Activated T-helper 17 cell treated with anti-CD3 and anti-CD28 coated beads, Interleukin-2, amount 50 U/mL, for 72 hours (primary cell): ENCODE data around the gene FADS6. TPM values are rescaled to one million over a fixed set of nuclear protein-coding genes. Genes with fewer than 3 reads are reported as not detected.

Experiments
- ATAC-seq: fragments of 150-1000 bp; cut with Tn5 transposase; replicated peaks from 2 replicates; pipeline ENCODE4 v1.10.0; 2021; ENCODE audit warnings: mild to moderate bottlenecking, moderate library complexity
- H3K27ac Mint-ChIP-seq: one replicate; pipeline ENCODE4 v1.8.0; 2022; ENCODE audit warnings: mixed read lengths
- H3K27me3 Mint-ChIP-seq: one replicate; pipeline ENCODE4 v1.8.0; 2022; ENCODE audit warnings: mixed read lengths
- H3K36me3 Mint-ChIP-seq: one replicate; pipeline ENCODE4 v1.8.0; 2022; ENCODE audit warnings: low read depth, mild to moderate bottlenecking, mixed read lengths
- H3K4me1 Mint-ChIP-seq: one replicate; pipeline ENCODE4 v1.8.0; 2022; ENCODE audit warnings: mixed read lengths
- H3K4me3 Mint-ChIP-seq: one replicate; pipeline ENCODE4 v1.8.0; 2022; ENCODE audit warnings: mild to moderate bottlenecking, mixed read lengths
- H3K9me3 Mint-ChIP-seq: one replicate; pipeline ENCODE4 v1.8.0; 2022; ENCODE audit warnings: mixed read lengths
- total RNA-seq, 2 donors: library from RNA; stranded (reverse); gene quantifications; one replicate each; pipeline ENCODE4 v1.2.3, GENCODE V29; 2022

Gene FADS6, protein sequence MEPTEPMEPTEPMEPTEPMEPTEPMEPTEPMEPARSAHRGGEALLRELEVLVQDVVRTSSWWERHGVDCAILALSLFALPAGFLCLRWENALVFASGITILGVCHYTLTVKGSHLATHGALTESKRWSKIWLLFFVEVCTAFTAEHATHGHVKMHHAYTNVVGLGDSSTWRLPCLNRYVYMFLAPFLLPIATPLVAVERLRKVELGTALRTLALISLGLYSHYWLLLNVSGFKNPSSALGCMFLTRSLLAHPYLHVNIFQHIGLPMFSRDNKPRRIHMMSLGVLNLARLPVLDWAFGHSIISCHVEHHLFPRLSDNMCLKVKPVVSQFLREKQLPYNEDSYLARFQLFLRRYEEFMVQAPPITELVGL
- total RNA-seq, result not detected

DNA sequence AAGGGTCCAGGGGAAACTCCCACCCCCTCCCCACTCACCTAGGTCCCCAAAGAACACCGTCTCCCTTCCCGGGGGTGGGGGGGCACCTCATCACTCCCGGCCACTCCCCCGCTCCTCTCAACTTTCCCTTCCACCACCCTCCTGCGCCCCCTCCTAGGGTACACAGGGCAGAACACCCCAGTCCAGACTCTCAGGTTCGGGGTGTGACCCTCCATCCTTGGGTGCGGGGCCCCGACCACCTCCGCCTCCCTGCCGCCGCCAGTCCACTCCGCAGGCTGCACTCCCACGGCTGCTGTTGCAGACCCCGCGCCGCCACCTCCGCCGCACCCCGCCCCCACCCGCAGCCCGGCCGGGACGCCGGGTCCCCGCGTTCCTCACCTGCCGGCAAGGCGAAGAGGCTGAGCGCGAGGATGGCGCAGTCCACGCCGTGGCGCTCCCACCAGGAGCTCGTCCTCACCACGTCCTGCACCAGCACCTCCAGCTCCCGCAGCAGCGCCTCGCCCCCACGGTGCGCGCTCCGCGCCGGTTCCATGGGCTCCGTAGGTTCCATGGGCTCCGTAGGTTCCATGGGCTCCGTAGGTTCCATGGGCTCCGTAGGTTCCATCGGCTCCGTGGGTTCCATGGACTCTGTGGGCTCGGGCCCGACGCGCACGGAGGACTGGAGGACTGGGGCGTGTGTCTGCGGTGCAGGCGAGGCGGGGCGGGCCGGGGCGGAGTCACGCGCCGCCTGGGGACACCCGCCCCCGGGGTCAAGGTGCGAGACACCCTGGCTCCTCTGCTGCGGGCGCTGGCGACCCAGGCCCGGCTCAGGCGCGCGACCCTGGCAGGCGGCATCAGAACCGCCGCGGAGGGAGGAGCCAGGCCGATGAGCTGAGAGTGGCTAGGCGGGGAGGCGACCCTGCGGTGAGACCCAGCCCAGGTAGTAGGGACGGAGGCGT, at the start of gene FADS6:
FADS6 (minus strand) TSS at position 660 of the 938 bp plus-strand sequence; CDS start at position 622, 38 bp downstream.
- H3K27me3 Mint-ChIP-seq, result peaks cover 19% of the 10 kb centered on the region
- H3K27ac Mint-ChIP-seq, result no peak within 1 kb of the TSS
- H3K9me3 Mint-ChIP-seq, result no peaks in the 10 kb centered on the region
- no peak for ATAC-seq
- no peaks in the 10 kb centered on the region for H3K4me1 Mint-ChIP-seq
- H3K36me3 Mint-ChIP-seq, result no peaks in the 10 kb centered on the region
- H3K4me3 Mint-ChIP-seq, result peak within 1 kb of the TSS; percentile 46

DNA sequence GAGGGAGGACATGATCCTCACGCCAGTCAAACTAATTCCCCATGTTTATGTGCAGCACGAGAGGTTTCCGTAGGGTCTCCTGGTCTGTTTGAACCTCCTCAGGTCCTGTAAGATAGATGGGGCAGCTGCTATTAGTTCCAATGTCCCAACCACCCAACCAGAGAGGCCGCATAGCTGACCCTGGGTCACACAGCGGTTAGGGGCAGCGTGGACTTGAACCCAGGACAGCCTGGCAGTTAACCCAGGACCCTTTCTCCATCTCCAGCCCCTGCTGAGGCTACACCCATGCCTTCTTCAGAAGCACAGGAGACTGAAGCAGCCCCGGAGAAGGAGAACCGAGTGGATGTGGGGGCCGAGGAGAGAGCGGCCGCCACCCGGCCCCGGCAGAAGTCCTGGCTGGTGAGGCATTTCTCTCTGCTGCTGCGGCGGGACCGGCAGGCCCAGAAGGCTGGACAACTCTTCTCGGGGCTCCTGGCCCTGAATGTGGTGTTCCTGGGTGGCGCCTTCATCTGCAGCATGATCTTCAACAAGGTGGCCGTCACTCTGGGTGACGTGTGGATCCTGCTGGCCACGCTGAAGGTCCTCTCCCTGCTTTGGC, 47.8 kb upstream of the FADS6 start:
- Mint-ChIP-seq H3K4me1 (no peaks in the 10 kb centered on the region), H3K9me3 (no peaks in the 10 kb centered on the region), H3K27me3 (peaks cover 32% of the 10 kb centered on the region), H3K27ac (no peak overlapping the region), H3K4me3 (no peak overlapping the region), H3K36me3 (no peaks in the 10 kb centered on the region)
- ATAC-seq, result no peak

DNA sequence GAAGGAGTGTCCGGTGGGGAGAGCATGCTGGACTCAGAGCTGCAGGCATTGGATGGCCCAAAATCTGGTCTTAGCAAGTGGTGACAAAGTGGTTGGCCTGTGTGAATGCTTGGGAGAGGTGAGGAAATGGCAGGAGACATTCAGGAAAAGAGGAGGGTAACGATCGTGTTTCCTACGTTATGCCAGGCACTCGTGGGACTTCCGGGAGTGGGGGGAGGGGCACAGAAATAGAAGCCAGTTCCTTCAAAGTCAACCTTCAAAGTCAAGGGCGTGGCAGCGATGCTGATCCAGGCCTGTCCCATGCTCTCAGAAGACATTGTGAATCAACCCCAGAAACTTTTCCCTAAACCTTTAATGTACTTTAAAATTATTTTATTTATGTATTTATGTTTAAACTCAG, 46.1 kb upstream of the FADS6 start:
- H3K4me3 Mint-ChIP-seq, result no peak overlapping the region
- H3K9me3 Mint-ChIP-seq, result no peaks in the 10 kb centered on the region
- no peaks in the 10 kb centered on the region for H3K4me1 Mint-ChIP-seq
- peaks cover 38% of the 10 kb centered on the region for H3K27me3 Mint-ChIP-seq
- no peak overlapping the region for H3K27ac Mint-ChIP-seq
- no peaks in the 10 kb centered on the region for H3K36me3 Mint-ChIP-seq
- no peak for ATAC-seq

DNA sequence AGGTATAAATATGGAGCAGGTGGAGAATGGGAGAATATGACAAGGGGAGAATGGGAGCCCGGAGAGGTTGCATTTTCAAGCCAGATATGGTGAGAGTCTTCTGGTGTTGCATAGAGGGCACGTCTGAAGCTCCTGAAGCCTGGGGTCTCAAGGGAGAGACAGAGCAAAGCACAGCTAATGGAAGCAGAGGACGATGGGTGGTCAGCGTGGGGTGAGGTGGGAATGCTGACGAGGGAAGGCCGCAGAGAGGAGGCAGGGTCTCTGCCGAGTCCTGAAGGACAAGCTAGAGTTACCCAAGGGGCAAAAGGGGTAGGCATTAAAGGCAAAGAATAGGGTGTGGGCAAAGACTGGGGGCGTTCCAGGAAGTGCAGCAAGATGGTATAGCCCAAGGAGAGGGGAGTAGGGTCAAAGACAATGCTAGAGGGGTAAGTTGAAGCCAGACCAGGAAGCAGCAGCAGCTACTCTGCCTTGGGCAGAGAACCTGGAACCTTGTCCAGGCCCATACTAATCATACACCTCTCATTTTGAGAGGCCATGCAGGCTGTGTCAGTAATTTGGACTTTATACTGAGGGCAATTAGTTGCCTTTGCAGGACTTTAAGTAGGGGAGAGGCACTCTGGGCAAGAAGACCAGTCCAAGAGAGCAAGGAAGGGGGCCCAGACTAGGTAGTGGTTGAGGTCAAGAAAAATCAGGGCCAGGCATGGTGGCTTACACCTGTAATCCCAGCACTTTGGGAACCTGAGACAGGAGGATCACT, 44.9 kb upstream of the FADS6 start:
- Mint-ChIP-seq H3K9me3 (no peaks in the 10 kb centered on the region), H3K4me1 (no peaks in the 10 kb centered on the region), H3K27me3 (peaks cover 42% of the 10 kb centered on the region), H3K4me3 (no peak overlapping the region), H3K36me3 (no peaks in the 10 kb centered on the region), H3K27ac (no peak overlapping the region)
- no peak for ATAC-seq

DNA sequence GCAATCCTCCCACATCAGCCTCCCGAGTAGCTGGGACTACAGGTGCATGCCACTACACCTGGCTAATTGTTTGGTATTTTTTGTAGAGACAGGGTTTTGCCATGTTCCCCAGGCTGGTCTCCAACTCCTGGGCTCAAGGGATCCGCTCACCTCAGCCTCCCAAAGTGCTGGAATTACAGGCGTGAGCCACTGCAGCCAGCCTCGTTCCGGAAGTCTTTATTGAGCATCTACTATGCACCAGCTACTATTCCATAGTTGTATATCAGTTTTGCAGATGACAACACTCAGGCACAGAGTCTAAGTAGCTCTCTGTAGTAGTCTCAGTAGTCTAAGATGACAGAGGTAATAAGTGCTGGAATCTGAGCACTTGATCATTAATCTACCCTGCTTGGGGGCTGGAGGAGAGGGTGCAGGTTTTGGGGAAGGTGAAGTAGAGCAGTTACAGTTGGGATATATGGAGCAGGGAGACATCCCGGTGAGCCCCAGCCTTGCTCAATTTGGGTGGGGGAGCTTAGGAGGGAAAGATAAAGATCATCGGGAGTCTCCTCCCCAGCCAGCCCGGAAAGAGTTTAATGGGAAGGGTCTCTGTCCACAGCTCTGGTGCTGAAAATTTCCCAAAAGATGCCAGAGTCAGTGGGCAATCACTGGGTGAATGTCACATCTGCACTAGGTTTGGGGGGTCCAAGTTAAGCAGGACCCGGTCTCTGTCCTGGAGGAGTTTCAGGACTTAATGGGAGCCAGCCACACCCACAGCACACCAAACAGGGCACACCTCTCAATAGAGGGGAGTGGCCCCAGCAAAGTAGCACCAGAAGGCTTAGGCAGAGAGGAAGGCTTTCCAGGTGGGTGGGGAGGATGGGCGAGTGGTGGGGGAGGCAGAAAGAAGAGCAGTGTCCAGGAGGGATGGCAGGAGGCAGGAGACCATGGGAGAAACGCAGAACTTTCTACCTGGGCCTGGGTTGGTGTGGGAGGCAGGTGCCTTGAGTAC, 43.9 kb upstream of the FADS6 start:
- no peak for ATAC-seq
- Mint-ChIP-seq H3K36me3 (no peaks in the 10 kb centered on the region), H3K4me1 (no peaks in the 10 kb centered on the region), H3K9me3 (no peaks in the 10 kb centered on the region), H3K27ac (no peak overlapping the region), H3K4me3 (no peak overlapping the region), H3K27me3 (peaks cover 49% of the 10 kb centered on the region)

DNA sequence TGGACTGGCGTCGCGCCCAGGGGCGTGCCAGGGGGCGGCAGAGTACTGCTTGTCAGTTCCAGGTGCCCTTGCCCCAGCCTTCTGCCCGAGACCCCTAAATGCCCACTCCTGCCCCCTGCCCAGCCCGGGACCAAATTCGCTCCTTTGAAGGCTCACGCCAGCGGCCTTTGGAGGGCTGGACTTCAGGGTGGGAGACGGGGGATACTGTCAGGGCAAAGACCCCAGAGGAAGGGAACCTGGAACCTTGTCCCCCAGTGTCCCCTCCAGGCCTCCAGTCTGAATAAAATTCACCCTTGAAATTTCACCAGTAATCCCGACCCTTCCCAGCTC, 43.0 kb upstream of the FADS6 start:
- no peak overlapping the region for H3K27ac Mint-ChIP-seq
- ATAC-seq, result no peak
- H3K4me3 Mint-ChIP-seq, result no peak overlapping the region
- peaks cover 50% of the 10 kb centered on the region for H3K27me3 Mint-ChIP-seq
- H3K4me1 Mint-ChIP-seq, result no peaks in the 10 kb centered on the region
- no peaks in the 10 kb centered on the region for H3K36me3 Mint-ChIP-seq
- H3K9me3 Mint-ChIP-seq, result no peaks in the 10 kb centered on the region

DNA sequence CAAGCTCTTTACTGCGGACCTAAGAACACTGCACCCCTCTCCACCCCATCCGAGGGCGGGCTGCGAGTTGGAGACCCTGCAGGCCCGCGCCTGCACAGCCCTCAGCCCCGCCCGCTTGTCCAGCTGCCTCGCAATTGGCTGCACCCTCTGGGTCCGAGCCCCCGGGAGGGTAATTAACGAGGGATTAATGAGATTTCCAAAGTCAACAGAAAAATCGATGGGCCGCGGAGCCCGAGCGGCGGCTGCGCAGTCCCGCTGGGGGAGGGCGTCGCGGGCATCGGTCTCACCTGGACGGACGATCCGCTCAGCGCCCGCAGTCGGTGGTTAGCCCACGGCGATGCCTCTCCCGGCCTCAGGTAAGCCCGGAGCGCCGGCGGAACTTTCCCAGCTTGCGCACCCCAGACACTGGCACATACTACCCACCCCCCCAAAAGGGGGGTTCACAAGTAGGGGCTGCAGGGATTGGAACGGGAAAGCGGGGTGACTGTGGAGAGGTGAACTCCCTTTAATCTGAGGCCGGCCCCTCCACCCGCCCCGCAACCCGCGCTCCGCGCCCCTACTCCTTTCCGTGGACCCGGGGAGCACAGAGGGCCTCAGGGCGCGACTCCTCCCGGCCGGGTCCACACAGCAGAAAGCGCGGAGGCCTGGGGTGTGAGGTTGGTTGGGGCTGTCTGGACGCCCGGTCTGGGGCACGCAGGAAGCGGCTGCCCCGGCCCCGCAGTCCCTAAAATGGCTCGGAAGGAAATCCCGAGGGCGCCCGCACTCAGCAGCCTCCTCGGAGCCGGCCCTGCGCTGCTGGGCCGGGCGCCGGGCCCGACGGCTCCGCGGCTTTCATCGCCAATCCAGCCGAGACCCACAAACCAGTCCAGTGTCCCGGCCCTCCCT, 42.4 kb upstream of the FADS6 start, which contains the start of gene OTOP3:
OTOP3 (plus strand) TSS at position 314 of the 885 bp plus-strand sequence; CDS start at position 338, 24 bp downstream.
- peaks cover 56% of the 10 kb centered on the region for H3K27me3 Mint-ChIP-seq
- H3K27ac Mint-ChIP-seq, result no peak within 1 kb of the TSS
- no peaks in the 10 kb centered on the region for H3K4me1 Mint-ChIP-seq
- H3K36me3 Mint-ChIP-seq, result no peaks in the 10 kb centered on the region
- H3K4me3 Mint-ChIP-seq, result no peak within 1 kb of the TSS
- no peak for ATAC-seq
- H3K9me3 Mint-ChIP-seq, result no peaks in the 10 kb centered on the region

DNA sequence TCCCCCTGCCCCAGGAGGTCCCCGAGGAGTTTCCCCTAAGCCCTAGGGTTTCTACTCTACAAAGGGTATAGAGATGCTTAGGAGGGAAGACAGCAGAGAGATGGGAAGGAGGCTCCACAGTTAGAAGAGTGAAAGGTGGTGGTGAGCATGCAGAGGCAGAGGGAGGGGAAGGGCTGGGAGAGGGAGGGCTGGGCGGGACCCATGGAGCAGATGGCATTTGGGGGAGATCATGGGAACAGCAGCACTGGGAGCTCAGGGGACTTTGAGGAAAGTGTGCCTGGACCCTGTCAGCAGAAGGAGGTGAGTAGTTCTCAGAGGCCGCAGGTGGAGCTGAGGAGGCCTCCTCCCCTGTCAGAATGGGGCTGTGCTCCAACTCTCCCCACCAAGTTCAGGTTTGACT, 41.6 kb upstream of the FADS6 start:
- Mint-ChIP-seq H3K27me3 (peaks cover 61% of the 10 kb centered on the region), H3K27ac (no peak overlapping the region), H3K4me1 (peaks cover 4% of the 10 kb centered on the region), H3K9me3 (no peaks in the 10 kb centered on the region), H3K36me3 (no peaks in the 10 kb centered on the region), H3K4me3 (no peak overlapping the region)
- ATAC-seq, result no peak

DNA sequence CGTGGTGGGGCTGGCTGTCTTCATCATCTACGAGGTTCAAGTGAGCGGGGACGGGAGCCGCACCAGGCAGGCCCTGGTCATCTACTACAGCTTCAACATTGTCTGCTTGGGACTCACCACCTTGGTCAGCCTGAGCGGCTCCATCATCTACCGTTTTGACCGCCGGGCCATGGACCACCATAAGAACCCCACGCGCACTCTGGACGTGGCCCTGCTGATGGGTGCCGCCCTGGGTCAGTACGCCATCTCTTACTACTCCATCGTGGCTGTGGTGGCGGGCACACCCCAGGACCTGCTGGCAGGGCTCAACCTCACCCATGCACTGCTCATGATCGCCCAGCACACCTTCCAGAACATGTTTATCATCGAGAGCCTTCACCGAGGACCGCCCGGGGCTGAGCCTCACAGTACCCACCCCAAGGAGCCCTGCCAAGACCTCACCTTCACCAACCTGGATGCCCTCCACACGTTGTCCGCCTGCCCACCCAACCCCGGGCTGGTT, 37.2 kb upstream of the FADS6 start:
- Mint-ChIP-seq H3K4me1 (peaks cover 4% of the 10 kb centered on the region), H3K36me3 (no peaks in the 10 kb centered on the region), H3K27ac (no peak overlapping the region), H3K9me3 (no peaks in the 10 kb centered on the region), H3K4me3 (no peak overlapping the region), H3K27me3 (peaks cover 57% of the 10 kb centered on the region)
- no peak for ATAC-seq

DNA sequence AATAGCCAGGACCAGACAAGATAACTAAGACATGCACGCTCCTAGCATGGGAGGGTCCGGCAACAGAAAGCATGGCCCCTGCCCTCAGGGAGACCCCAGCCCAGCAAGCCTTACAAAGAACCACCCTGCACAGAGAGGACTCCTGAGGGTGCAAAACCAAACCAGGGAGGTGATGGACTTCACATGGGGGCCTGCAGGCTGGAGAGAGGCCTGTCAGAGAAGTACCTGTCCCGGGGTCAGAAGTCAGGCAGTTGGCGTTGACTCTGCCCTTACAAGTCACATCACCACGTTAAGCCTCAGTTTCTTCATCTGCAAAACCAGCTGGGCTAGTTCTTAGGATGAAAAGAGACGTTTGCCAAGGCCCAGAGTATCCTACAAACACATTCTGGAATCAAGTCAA, 35.4 kb upstream of the FADS6 start:
- Mint-ChIP-seq H3K36me3 (no peaks in the 10 kb centered on the region), H3K4me3 (no peak overlapping the region), H3K27me3 (peaks cover 60% of the 10 kb centered on the region), H3K4me1 (peaks cover 4% of the 10 kb centered on the region), H3K27ac (no peak overlapping the region), H3K9me3 (no peaks in the 10 kb centered on the region)
- ATAC-seq, result no peak

DNA sequence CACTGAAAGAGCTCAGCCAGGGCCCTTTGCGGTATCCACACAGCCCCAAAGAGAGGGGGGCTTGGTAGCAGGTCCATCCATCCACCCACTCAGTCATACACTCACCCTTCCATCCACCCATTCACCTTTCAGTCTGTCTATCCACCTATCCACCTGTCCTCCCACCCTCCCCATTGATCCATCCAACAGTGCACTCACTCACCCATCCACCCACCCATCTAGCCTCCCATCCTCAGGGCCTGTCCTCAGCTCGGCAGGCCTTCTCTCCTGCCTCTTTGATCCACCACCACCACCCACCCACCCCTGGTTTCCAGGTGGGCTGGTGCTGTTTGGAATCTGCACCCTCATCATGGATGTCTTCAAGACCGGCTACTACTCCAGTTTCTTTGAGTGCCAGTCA, 31.8 kb upstream of the FADS6 start:
- Mint-ChIP-seq H3K4me1 (peaks cover under 1% of the 10 kb centered on the region), H3K9me3 (no peaks in the 10 kb centered on the region), H3K27ac (no peak overlapping the region), H3K36me3 (no peaks in the 10 kb centered on the region), H3K4me3 (no peak overlapping the region), H3K27me3 (peaks cover 35% of the 10 kb centered on the region)
- no peak for ATAC-seq

DNA sequence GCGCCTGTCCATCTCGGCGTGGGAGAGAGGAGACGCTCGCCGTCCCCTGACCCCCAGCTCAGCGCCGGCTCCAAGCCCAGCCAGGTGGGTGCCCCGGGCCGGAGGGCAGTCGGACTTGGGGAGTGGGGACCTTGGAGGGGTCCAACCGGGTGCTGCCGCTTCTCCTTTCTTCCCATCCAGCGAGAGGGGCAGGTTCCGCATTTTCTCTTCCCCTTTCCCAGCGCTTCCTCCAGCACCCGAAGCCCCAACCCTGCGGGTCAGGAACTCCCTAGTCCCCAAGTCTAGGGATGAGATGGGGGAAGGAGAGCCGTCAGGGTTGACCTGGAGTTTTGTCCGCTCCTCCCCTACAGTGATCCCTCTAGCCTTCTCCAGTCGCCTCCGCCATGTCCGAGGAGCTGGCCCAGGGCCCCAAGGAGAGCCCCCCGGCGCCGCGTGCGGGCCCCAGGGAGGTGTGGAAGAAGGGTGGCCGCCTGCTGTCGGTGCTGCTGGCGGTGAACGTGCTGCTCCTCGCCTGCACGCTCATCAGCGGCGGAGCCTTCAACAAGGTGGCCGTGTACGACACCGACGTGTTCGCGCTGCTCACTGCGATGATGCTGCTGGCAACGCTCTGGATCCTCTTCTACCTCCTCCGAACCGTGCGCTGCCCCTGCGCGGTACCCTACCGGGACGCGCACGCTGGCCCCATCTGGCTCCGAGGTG, 31.0 kb upstream of the FADS6 start, which contains the start of gene OTOP2:
OTOP2 (plus strand) TSS at position 24 of the 699 bp plus-strand sequence; CDS start at position 384, 360 bp downstream.
- Mint-ChIP-seq H3K36me3 (no peaks in the 10 kb centered on the region), H3K27ac (no peak within 1 kb of the TSS), H3K9me3 (no peaks in the 10 kb centered on the region), H3K4me3 (peak within 1 kb of the TSS; percentile 23), H3K4me1 (no peaks in the 10 kb centered on the region), H3K27me3 (peaks cover 32% of the 10 kb centered on the region)
- no peak for ATAC-seq
